Fibroblast of pulmonary artery (primary cell): ENCODE measurements around the gene PLEKHA8.

ENCODE experiments used
- DNase-seq: peaks from one replicate; pipeline ENCODE4 v3.0.0-alpha.2; 2010; ENCODE audit warnings: low read depth
- H3K4me3 ChIP-seq: replicated peaks from 2 replicates; pipeline ENCODE4 v1.5.1; 2011; ENCODE audit warnings: low read depth, mild to moderate bottlenecking, control low read depth, low read length, moderate library complexity
- CTCF ChIP-seq: IDR thresholded peaks from 2 replicates; pipeline ENCODE4 v1.5.1; 2011; ENCODE audit warnings: mild to moderate bottlenecking, control low read depth, low read length, inconsistent platforms; ENCODE audit errors: missing control alignments

The PLEKHA8 gene

GRCh38 chr7:30079880-30080279 is 51.7 kb downstream of the PLEKHA8 start:
- H3K4me3 ChIP-seq: no peak overlapping the region
- DNase-seq: no peak
- TF ChIP-seq CTCF: no peak

GRCh38 chr7:30080818-30081217 is 52.6 kb downstream of the PLEKHA8 start:
- H3K4me3 ChIP-seq: no peak overlapping the region
- no peak for TF ChIP-seq CTCF
- no peak for DNase-seq

- no peak for TF ChIP-seq CTCF
- no peak for DNase-seq
- no peak overlapping the region for H3K4me3 ChIP-seq
These were observed 54.5 kb downstream of the PLEKHA8 start for GRCh38 chr7:30082686-30083085.

- no peak overlapping the region for H3K4me3 ChIP-seq
- DNase-seq: no peak
- TF ChIP-seq CTCF: no peak
These were observed 55.1 kb downstream of the PLEKHA8 start for GRCh38 chr7:30083334-30083733.

GRCh38 chr7:30084212-30084611 is 56.0 kb downstream of the PLEKHA8 start:
- DNase-seq: no peak
- H3K4me3 ChIP-seq: no peak overlapping the region

GRCh38 chr7:30086529-30086928 is 58.3 kb downstream of the PLEKHA8 start:
- no peak for TF ChIP-seq CTCF
- no peak for DNase-seq
- H3K4me3 ChIP-seq: no peak overlapping the region

More at GRCh38 chr7:30084212-30084611, 56.0 kb downstream of the PLEKHA8 start:
- TF ChIP-seq CTCF: no peak

GRCh38 chr7:30087371-30087770 is 59.2 kb downstream of the PLEKHA8 start:
- no peak overlapping the region for H3K4me3 ChIP-seq
- no peak for TF ChIP-seq CTCF
- DNase-seq: no peak
